DMS153 treated with DMSO at 0.1 percent for 48 hours (cell line): ENCODE measurements around the gene JTB.

ENCODE experiments used
- DNase-seq: peaks from one replicate; lab custom pipeline; 2025; ENCODE audit not compliant: unreplicated experiment; lab: John Stamatoyannopoulos, UW

The JTB gene

DNA sequence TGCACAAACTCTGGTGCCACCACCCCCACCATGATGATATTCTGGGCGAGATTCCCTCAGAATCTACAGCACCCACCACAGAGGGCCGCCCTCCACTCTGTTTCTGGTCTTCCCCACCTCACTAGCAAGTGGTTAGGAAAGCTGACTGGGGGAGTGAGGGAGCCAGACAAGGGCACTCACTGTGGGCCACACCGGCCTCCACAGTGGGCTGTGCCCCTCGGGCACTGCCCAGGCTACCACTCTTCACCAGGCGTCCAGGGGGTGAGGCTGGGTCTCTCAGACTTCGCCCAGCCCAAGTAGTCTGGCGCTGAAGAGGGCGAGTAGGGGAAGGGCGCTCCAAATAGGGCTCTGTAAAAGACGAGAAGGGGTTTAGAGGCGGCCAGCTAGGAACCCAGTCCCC, 43.5 kb downstream of the JTB start:
- no peak for DNase-seq

DNA sequence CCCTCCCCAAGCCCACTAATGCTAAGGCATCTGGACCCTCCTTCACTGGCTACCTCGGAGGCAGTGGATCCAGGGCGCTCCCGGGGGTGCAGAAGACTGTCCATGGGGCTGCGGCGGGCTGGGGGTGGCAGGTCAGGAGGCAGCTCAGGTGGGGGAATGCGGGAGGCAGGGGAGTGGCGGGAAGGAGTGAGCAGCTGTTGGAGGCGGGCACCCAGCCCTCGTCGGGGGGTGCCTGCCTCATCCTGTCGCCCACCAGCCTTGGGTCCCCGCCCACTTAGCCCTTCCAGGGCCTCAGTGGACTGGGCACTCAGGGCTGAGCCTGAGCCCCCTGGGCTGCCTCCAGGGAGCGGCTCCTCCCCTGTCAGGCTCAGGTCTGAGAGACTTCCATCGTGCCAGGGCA, 44.0 kb downstream of the JTB start:
- DNase-seq: no peak

DNA sequence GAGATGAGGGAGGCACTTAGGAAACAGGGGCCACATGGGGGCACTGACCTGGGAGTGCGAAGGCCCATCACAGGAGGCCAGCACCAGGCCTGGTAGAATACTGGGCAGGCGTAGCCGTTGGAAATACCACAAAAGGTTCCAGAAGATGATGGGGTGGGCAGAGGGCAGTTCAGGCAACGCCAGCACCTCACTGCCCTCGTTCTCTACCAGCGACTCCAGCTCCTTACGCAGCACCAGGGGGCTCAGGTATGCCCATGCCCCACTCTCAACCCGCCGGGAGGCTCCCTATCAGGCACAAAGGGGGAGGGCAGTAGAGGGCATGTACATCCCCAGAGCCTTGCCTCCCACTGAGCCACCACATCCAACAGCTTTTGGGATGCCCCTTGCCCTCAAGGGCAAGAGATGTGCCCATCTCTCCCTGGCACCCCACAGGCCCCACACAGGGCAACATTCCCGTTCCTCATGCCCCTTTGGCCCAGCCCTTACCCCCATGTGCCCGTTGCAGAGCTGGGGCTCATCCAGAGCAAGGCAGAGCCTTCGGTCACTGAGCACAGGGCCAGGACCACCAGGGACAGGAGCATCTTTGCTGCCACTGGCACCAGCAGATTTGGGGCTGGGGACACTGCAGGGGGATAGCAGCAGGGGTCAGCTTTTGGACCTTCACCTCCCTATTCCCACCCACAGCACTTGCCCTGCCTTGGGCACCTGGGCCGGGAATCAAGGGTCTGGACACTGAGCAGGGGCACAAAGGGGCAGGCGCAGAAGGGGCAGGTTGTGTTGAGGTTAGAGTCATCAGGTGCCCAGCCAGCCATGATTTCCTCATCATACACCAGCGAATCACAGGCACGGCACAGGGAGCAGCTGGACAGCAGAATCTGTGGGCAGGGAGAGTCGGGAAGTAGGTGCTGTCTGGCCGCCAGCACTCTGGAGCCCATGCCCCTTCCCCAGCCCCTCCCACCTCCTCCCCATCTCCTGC, 45.0 kb downstream of the JTB start:
- DNase-seq: no peak

DNA sequence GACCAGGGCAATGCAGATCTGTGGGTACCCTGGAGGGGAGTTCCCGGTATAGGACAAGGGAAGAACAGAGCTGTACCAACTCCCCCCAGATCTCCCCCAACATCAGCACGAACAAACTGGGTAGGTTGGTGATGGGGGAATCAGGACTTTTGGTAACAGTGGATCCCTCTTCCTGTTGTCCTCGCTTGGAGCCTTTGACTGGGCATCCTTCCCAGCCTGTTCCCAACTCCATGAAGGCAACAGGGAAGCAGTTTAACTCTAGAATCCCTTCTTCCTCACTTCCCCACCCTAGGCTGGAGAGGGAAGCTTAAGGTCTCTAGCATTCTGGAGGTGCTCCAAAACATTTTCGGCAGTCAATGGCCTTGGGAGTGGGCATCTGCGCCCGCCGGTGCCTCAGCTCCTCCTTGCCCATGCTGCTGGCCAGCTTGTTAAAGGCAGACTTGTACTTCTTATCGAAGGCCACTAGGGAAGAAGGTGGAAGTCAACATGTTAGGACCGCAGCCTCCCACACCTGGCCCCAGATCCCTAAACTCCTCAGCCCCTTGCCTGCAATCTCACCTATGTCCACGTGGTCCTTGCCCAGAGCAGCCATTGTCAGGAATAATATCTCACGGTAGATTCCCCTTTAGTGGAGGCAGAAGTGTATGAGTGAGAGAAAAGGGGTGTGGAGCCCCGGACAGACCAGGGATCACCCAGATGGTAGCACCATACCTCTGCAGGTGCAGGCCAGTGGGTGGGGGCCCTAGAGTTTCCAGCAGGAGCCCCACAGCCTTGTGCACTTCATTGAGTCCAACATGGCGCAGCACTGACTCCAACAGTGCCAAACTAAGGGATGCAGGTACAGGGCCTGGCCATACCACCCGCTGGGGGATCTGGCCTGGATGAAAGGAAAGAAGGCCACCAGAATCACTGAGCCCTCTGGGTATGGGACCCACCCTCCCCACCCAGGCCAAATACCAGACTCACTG, 47.2 kb downstream of the JTB start:
- DNase-seq: no peak

DNA sequence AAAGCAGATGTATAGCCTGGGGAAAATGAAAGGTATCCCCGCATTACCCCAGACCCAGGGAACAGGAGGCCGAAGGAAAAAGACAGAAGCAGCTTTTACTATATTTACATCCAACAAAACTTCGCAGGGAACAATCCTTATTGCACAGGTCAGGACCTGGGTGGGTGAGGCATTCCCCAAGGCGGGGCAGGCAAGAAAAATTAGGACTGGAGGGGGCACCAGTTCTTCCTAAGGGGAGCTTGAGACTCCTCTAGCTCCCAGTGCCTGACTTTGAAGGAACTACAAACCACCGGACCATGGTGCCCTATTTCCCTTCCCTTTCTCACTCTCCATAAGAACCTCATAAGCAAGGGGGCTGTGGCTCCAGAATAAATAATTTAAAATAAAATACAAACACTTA, 48.0 kb downstream of the JTB start:
- DNase-seq: no peak

DNA sequence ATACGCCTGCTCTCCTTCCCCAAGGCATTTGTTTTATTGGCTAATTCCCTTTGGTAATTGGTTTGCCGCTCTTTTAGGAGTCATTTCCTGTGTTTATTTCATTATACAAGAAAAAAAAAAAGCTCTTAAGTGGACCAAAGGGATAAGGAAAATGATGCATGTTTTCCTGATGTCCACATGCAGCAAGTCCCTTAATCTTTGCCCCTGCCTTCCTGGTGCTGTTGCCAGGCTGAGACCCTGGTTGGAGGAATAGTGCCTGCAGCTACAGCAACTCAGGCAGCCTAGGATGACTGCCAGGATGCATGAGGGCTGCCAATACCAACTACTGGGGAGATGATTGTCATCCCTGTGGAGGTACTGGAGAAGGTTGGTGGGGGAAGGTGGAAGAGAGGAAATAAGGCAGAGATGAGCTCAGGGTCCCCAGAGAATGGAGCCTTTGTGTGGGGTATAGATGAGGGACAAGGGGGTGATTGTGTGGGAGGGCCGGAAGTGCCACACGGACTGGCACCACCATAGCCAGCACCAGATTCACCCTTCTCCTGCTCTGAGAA, 48.6 kb downstream of the JTB start:
- DNase-seq: no peak

DNA sequence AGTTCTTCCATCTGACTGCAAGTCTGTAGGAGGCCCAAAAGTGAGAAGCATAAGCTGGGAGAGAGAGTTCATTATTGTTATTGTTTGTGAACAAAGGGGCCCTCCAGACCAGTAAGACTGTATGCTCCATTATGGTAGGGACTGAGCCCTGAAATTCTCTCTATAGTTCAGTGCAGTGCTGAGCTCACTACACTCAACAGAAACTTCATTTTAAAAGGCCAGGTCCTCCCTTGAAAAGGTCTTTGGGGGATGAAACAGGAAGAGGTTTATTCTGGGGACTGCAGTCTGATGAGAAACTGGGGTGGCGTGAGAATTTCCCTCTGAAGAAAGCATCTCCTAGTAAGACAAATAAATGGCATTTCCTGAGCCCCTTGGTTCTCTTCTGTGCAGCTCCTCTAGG, 49.2 kb downstream of the JTB start:
- no peak for DNase-seq

DNA sequence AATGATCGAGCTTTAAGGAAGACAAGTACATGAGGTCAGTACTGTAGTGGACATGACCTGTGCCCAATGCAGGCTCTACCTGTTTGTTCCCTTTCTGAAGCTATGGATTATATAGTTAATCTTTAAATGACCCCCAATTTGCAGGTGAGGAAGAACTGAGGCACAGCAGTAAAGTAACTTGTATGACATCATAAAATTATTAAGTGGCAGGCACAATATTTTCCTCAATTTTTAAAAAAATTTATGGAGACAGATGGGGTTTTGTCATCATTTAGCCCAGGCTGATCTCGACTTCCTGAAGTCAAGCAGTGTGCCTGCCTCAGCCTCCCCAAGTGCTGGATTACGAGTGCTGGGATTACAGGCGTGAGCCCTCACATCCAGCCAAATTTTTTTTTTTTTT, 51.1 kb downstream of the JTB start:
- DNase-seq: no peak
